ENCODE results near the gene APEH.

Gene APEH

GRCh38 chr3:49652903-49653415 is 21.2 kb upstream of the APEH start:
- Histone ChIP-seq H3K4me1 (ENCODE audit: control insufficient read depth, insufficient read depth, low read length) (no peaks in the 10 kb centered on the region), H3K27ac (ENCODE audit: low read depth, low read length) (no peak overlapping the region), H3K4me3 (ENCODE audit: low read length) (no peak overlapping the region), H3K36me3 (ENCODE audit: control insufficient read depth, insufficient read depth, low read length) (no peaks in the 10 kb centered on the region), H3K27me3 (ENCODE audit: control insufficient read depth, insufficient read depth, low read length) (no peaks in the 10 kb centered on the region), H3K9ac (ENCODE audit: low read length) (no peak overlapping the region)

GRCh38 chr3:49653621-49654020 is 20.5 kb upstream of the APEH start:
- no peak overlapping the region for H3K4me3 ChIP-seq (ENCODE audit: low read length)
- no peaks in the 10 kb centered on the region for H3K4me1 ChIP-seq (ENCODE audit: control insufficient read depth, insufficient read depth, low read length)
- H3K36me3 ChIP-seq (ENCODE audit: control insufficient read depth, insufficient read depth, low read length) = no peaks in the 10 kb centered on the region
- H3K9ac ChIP-seq (ENCODE audit: low read length) = no peak overlapping the region
- no peak overlapping the region for H3K27ac ChIP-seq (ENCODE audit: low read depth, low read length)
- no peaks in the 10 kb centered on the region for H3K27me3 ChIP-seq (ENCODE audit: control insufficient read depth, insufficient read depth, low read length)

GRCh38 chr3:49654176-49654825 is 19.9 kb upstream of the APEH start:
- no peaks in the 10 kb centered on the region for H3K4me1 ChIP-seq (ENCODE audit: control insufficient read depth, insufficient read depth, low read length)
- H3K27ac ChIP-seq (ENCODE audit: low read depth, low read length) = no peak overlapping the region

DNA sequence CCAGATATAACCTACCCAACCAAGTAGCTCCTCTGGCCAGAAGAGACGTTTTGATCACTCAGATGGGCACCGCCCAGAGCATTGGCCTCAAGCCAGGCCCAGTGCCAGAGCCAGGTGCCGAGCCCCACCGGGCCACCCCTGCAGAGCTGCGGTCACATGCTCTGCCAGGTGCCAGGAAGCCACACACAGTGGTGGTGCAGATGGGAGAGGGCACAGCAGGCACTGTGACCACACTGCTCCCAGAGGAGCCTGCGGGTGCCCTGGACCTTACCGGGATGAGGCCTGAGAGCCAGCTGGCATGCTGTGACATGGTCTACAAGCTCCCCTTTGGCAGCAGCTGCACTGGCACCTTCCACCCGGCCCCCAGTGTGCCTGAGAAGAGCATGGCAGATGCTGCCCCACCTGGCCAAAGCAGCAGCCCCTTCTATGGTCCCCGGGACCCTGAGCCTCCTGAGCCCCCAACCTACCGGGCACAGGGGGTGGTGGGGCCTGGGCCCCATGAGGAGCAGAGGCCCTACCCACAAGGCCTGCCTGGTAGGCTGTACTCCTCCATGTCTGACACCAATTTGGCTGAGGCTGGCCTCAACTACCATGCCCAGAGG is 19.1 kb upstream of the APEH start:
- H3K36me3 ChIP-seq (ENCODE audit: control insufficient read depth, insufficient read depth, low read length) = no peaks in the 10 kb centered on the region
- H3K27me3 ChIP-seq (ENCODE audit: control insufficient read depth, insufficient read depth, low read length) = no peaks in the 10 kb centered on the region
- H3K9ac ChIP-seq (ENCODE audit: low read length) = no peak overlapping the region
- H3K27ac ChIP-seq (ENCODE audit: low read depth, low read length) = no peak overlapping the region
- H3K4me1 ChIP-seq (ENCODE audit: control insufficient read depth, insufficient read depth, low read length) = no peaks in the 10 kb centered on the region
- no peak overlapping the region for H3K4me3 ChIP-seq (ENCODE audit: low read length)

More at GRCh38 chr3:49654176-49654825, 19.9 kb upstream of the APEH start:
- H3K4me3 ChIP-seq (ENCODE audit: low read length) = no peak overlapping the region
- no peaks in the 10 kb centered on the region for H3K36me3 ChIP-seq (ENCODE audit: control insufficient read depth, insufficient read depth, low read length)
- no peak overlapping the region for H3K9ac ChIP-seq (ENCODE audit: low read length)
- no peaks in the 10 kb centered on the region for H3K27me3 ChIP-seq (ENCODE audit: control insufficient read depth, insufficient read depth, low read length)

GRCh38 chr3:49655731-49656285 is 18.3 kb upstream of the APEH start:
- Histone ChIP-seq H3K9ac (ENCODE audit: low read length) (no peak overlapping the region), H3K36me3 (ENCODE audit: control insufficient read depth, insufficient read depth, low read length) (no peaks in the 10 kb centered on the region), H3K27ac (ENCODE audit: low read depth, low read length) (no peak overlapping the region), H3K4me3 (ENCODE audit: low read length) (no peak overlapping the region), H3K27me3 (ENCODE audit: control insufficient read depth, insufficient read depth, low read length) (no peaks in the 10 kb centered on the region), H3K4me1 (ENCODE audit: control insufficient read depth, insufficient read depth, low read length) (no peaks in the 10 kb centered on the region)

DNA sequence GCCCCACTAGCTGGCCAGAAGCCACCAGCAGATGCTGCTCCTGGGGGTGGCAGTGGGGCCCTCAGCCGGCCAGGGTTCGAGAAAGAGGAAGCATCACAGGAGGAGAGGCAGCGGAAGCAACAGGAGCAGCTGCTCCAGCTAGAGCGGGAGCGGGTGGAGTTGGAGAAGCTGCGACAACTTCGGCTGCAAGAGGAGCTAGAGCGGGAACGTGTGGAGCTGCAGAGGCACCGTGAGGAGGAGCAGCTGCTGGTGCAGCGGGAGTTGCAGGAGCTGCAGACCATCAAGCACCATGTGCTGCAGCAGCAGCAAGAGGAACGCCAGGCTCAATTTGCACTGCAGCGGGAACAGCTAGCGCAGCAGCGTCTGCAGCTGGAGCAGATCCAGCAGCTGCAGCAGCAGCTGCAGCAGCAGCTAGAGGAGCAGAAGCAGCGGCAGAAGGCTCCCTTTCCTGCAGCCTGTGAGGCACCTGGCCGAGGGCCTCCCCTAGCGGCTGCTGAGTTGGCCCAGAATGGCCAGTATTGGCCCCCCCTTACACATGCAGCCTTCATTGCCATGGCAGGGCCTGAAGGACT is 17.5 kb upstream of the APEH start:
- H3K9ac ChIP-seq (ENCODE audit: low read length) = no peak overlapping the region
- no peaks in the 10 kb centered on the region for H3K36me3 ChIP-seq (ENCODE audit: control insufficient read depth, insufficient read depth, low read length)
- no peaks in the 10 kb centered on the region for H3K27me3 ChIP-seq (ENCODE audit: control insufficient read depth, insufficient read depth, low read length)
- H3K27ac ChIP-seq (ENCODE audit: low read depth, low read length) = no peak overlapping the region
- no peaks in the 10 kb centered on the region for H3K4me1 ChIP-seq (ENCODE audit: control insufficient read depth, insufficient read depth, low read length)
- H3K4me3 ChIP-seq (ENCODE audit: low read length) = no peak overlapping the region

- Histone ChIP-seq H3K4me3 (ENCODE audit: low read length) (no peak overlapping the region), H3K36me3 (ENCODE audit: control insufficient read depth, insufficient read depth, low read length) (no peaks in the 10 kb centered on the region), H3K4me1 (ENCODE audit: control insufficient read depth, insufficient read depth, low read length) (no peaks in the 10 kb centered on the region), H3K27ac (ENCODE audit: low read depth, low read length) (no peak overlapping the region), H3K9ac (ENCODE audit: low read length) (no peak overlapping the region), H3K27me3 (ENCODE audit: control insufficient read depth, insufficient read depth, low read length) (no peaks in the 10 kb centered on the region)
Measured at GRCh38 chr3:49657208-49657915, 16.8 kb upstream of the APEH start.

- Histone ChIP-seq H3K4me3 (ENCODE audit: low read length) (no peak overlapping the region), H3K9ac (ENCODE audit: low read length) (no peak overlapping the region), H3K36me3 (ENCODE audit: control insufficient read depth, insufficient read depth, low read length) (no peaks in the 10 kb centered on the region), H3K27ac (ENCODE audit: low read depth, low read length) (no peak overlapping the region), H3K4me1 (ENCODE audit: control insufficient read depth, insufficient read depth, low read length) (no peaks in the 10 kb centered on the region), H3K27me3 (ENCODE audit: control insufficient read depth, insufficient read depth, low read length) (peaks cover 5% of the 10 kb centered on the region)
Measured at GRCh38 chr3:49658711-49659110, 15.4 kb upstream of the APEH start.

DNA sequence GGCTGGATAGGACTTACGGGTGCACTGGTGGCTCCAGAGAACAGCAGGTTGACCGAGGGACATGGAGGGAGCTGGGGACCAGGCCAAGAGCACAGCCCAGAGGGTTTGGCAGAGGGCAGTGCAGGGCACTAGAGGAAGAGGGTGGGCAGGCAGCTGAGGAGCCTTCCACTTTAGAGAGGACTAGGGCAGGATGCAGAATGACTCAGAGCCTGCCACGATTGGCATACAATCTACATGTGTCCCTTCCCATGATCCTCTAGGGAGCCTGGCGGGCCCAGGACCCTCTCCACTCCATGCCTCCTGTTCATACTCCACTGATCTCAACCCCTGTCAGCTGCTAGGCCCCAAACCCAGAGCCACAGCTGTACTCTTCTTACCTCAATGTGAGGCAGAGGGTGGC is 14.4 kb upstream of the APEH start:
- no peak overlapping the region for H3K27ac ChIP-seq (ENCODE audit: low read depth, low read length)
- peaks cover 5% of the 10 kb centered on the region for H3K27me3 ChIP-seq (ENCODE audit: control insufficient read depth, insufficient read depth, low read length)
- H3K36me3 ChIP-seq (ENCODE audit: control insufficient read depth, insufficient read depth, low read length) = no peaks in the 10 kb centered on the region
- H3K4me1 ChIP-seq (ENCODE audit: control insufficient read depth, insufficient read depth, low read length) = no peaks in the 10 kb centered on the region
- no peak overlapping the region for H3K9ac ChIP-seq (ENCODE audit: low read length)
- no peak overlapping the region for H3K4me3 ChIP-seq (ENCODE audit: low read length)

DNA sequence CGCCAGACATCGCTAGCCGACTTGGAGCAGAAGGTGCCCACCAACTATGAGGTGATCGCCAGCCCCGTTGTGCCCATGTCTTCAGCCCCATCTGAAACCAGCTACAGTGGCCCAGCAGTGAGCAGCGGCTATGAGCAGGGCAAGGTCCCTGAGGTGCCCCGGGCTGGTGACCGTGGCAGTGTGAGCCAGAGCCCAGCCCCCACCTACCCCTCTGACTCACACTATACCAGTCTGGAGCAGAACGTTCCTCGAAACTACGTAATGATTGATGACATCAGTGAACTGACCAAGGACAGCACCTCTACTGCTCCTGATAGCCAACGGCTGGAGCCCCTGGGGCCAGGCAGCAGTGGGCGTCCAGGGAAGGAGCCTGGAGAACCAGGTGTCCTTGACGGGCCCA is 12.9 kb upstream of the APEH start:
- H3K27me3 ChIP-seq (ENCODE audit: control insufficient read depth, insufficient read depth, low read length) = peaks cover 8% of the 10 kb centered on the region
- no peaks in the 10 kb centered on the region for H3K4me1 ChIP-seq (ENCODE audit: control insufficient read depth, insufficient read depth, low read length)
- no peak overlapping the region for H3K4me3 ChIP-seq (ENCODE audit: low read length)
- no peak overlapping the region for H3K9ac ChIP-seq (ENCODE audit: low read length)
- no peak overlapping the region for H3K27ac ChIP-seq (ENCODE audit: low read depth, low read length)
- no peaks in the 10 kb centered on the region for H3K36me3 ChIP-seq (ENCODE audit: control insufficient read depth, insufficient read depth, low read length)

- Histone ChIP-seq H3K27ac (ENCODE audit: low read depth, low read length) (no peak overlapping the region), H3K27me3 (ENCODE audit: control insufficient read depth, insufficient read depth, low read length) (peaks cover 8% of the 10 kb centered on the region)
Measured at GRCh38 chr3:49662021-49662420, 12.1 kb upstream of the APEH start.

GRCh38 chr3:49662720-49663413 is 11.3 kb upstream of the APEH start:
- Histone ChIP-seq H3K27me3 (ENCODE audit: control insufficient read depth, insufficient read depth, low read length) (peaks cover 10% of the 10 kb centered on the region), H3K27ac (ENCODE audit: low read depth, low read length) (no peak overlapping the region), H3K4me1 (ENCODE audit: control insufficient read depth, insufficient read depth, low read length) (no peaks in the 10 kb centered on the region), H3K4me3 (ENCODE audit: low read length) (no peak overlapping the region), H3K36me3 (ENCODE audit: control insufficient read depth, insufficient read depth, low read length) (no peaks in the 10 kb centered on the region), H3K9ac (ENCODE audit: low read length) (no peak overlapping the region)

More at GRCh38 chr3:49662021-49662420, 12.1 kb upstream of the APEH start:
- Histone ChIP-seq H3K36me3 (ENCODE audit: control insufficient read depth, insufficient read depth, low read length) (no peaks in the 10 kb centered on the region), H3K4me3 (ENCODE audit: low read length) (no peak overlapping the region), H3K4me1 (ENCODE audit: control insufficient read depth, insufficient read depth, low read length) (no peaks in the 10 kb centered on the region), H3K9ac (ENCODE audit: low read length) (no peak overlapping the region)
